Breast epithelium (tissue), 3 donors: ENCODE data around the gene SPTB.

ENCODE experiments used
- CTCF ChIP-seq, 3 donors: fragments of 450-650 bp; IDR thresholded peaks; one replicate each; pipeline ENCODE4 v1.5.1; 2016 to 2017; ENCODE audit warnings: antibody characterized with exemption in 3 of 3, mild to moderate bottlenecking in 3 of 3, moderate library complexity in 3 of 3
- POLR2A ChIP-seq: fragments of 450-650 bp; IDR thresholded peaks from one replicate; pipeline ENCODE4 v1.6.1; 2016; ENCODE audit warnings: antibody characterized with exemption, mild to moderate bottlenecking, moderate library complexity
- POLR2AphosphoS5 ChIP-seq, 3 donors: sonication (generic); formaldehyde crosslinking; IDR thresholded peaks; one replicate each; pipeline ENCODE4 v1.6.1; 2017; ENCODE audit warnings: antibody characterized with exemption in 3 of 3

DNA sequence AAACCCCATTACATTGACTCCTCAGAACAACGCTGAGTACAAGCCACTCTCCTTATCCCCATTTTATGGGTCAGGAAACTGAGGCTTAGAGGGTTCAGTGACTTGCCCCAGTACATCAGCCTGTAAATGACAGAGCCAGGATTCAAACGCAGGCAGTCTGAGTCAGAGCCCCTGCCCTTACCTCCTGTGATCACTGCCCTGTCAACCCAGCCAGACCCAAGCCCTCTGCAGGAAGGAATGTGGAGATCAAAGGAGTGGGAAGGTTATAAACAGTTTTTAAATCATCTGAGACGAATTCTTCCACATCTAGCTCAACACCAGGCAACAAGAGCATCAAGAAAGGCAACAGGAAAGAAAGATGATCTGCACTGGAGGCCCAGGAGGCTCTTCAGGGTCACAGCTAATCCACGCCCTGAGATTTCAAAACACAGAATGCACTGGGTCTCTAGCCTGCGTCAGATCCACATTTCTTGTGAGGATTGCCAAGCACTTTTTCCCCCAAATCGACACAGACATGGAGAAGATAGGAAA lies 38.5 kb downstream of the SPTB start:
- peak in 1 of 3 donors; percentile 14 for TF ChIP-seq CTCF (IDR thresholded peaks at IDR 0.05)
- TF ChIP-seq POLR2A = no peak
- TF ChIP-seq POLR2AphosphoS5 (IDR thresholded peaks at IDR 0.05) = no peak
